Measurements from ENCODE around the gene DCLRE1A.
"Not testable (repeated sequence)": the region's sequence is repeated elsewhere in the genome, so short reads cannot be mapped to it uniquely, and the experiment has no call there.

The DCLRE1A gene

GRCh38 chr10:113825791-113826190 lies 28.1 kb downstream of the DCLRE1A start:
- H3K27ac ChIP-seq (ENCODE audit: low read depth, low read length, severe bottlenecking), result no peak overlapping the region
- no peak overlapping the region for H3K4me3 ChIP-seq (ENCODE audit: extremely low read depth, insufficient read depth, low read length, poor library complexity, severe bottlenecking)
- no peaks in the 10 kb centered on the region for H3K4me1 ChIP-seq (ENCODE audit: control insufficient read depth, insufficient read depth, low read length, poor library complexity, severe bottlenecking)
- no peaks in the 10 kb centered on the region for H3K9me3 ChIP-seq (ENCODE audit: control insufficient read depth, low read length)
- no peaks in the 10 kb centered on the region for H3K36me3 ChIP-seq (ENCODE audit: control insufficient read depth, insufficient read depth, low read length)
- 88 to 100% methylated on average over 1 of the region's 2 CpGs for WGBS, 2 experiments (ENCODE audit: insufficient coverage in 2 of 2)

- Histone ChIP-seq H3K4me1 (ENCODE audit: control insufficient read depth, insufficient read depth, low read length, poor library complexity, severe bottlenecking) (no peaks in the 10 kb centered on the region), H3K27ac (ENCODE audit: low read depth, low read length, severe bottlenecking) (no peak overlapping the region), H3K9me3 (ENCODE audit: control insufficient read depth, low read length) (no peaks in the 10 kb centered on the region), H3K36me3 (ENCODE audit: control insufficient read depth, insufficient read depth, low read length) (no peaks in the 10 kb centered on the region), H3K4me3 (ENCODE audit: extremely low read depth, insufficient read depth, low read length, poor library complexity, severe bottlenecking) (no peak overlapping the region)
- 80 to 94% methylated on average over 3 of the region's 4 CpGs for WGBS, 2 experiments (ENCODE audit: insufficient coverage in 2 of 2)
These were observed 30.5 kb downstream of the DCLRE1A start for GRCh38 chr10:113823389-113823788.

GRCh38 chr10:113822174-113822573 lies 31.7 kb downstream of the DCLRE1A start:
- H3K9me3 ChIP-seq (ENCODE audit: control insufficient read depth, low read length), result no peaks in the 10 kb centered on the region
- 89 to 100% methylated on average over 1 to 5 of the region's 7 CpGs for WGBS, 2 experiments (ENCODE audit: insufficient coverage in 2 of 2)
- no peak overlapping the region for H3K4me3 ChIP-seq (ENCODE audit: extremely low read depth, insufficient read depth, low read length, poor library complexity, severe bottlenecking)
- H3K36me3 ChIP-seq (ENCODE audit: control insufficient read depth, insufficient read depth, low read length), result no peaks in the 10 kb centered on the region
- H3K4me1 ChIP-seq (ENCODE audit: control insufficient read depth, insufficient read depth, low read length, poor library complexity, severe bottlenecking), result no peaks in the 10 kb centered on the region
- H3K27ac ChIP-seq (ENCODE audit: low read depth, low read length, severe bottlenecking), result no peak overlapping the region

- 31 to 66% methylated on average over 2 of the region's 3 CpGs for WGBS, 2 experiments (ENCODE audit: insufficient coverage in 2 of 2)
- H3K4me3 ChIP-seq (ENCODE audit: extremely low read depth, insufficient read depth, low read length, poor library complexity, severe bottlenecking); H3K36me3 ChIP-seq (ENCODE audit: control insufficient read depth, insufficient read depth, low read length); H3K27ac ChIP-seq (ENCODE audit: low read depth, low read length, severe bottlenecking); H3K4me1 ChIP-seq (ENCODE audit: control insufficient read depth, insufficient read depth, low read length, poor library complexity, severe bottlenecking); H3K9me3 ChIP-seq (ENCODE audit: control insufficient read depth, low read length): not testable (repeated sequence)
These were observed 32.6 kb downstream of the DCLRE1A start for GRCh38 chr10:113821306-113821705.

GRCh38 chr10:113820507-113820906 lies 33.4 kb downstream of the DCLRE1A start:
- H3K4me1 ChIP-seq (ENCODE audit: control insufficient read depth, insufficient read depth, low read length, poor library complexity, severe bottlenecking), result no peaks in the 10 kb centered on the region
- H3K4me3 ChIP-seq (ENCODE audit: extremely low read depth, insufficient read depth, low read length, poor library complexity, severe bottlenecking), result no peak overlapping the region
- H3K27ac ChIP-seq (ENCODE audit: low read depth, low read length, severe bottlenecking), result no peak overlapping the region
- 68 to 78% methylated on average over 5 to 6 of the region's 8 CpGs for WGBS, 2 experiments (ENCODE audit: insufficient coverage in 2 of 2)
- H3K36me3 ChIP-seq (ENCODE audit: control insufficient read depth, insufficient read depth, low read length), result no peaks in the 10 kb centered on the region
- H3K9me3 ChIP-seq (ENCODE audit: control insufficient read depth, low read length), result no peaks in the 10 kb centered on the region

- Histone ChIP-seq H3K36me3 (ENCODE audit: control insufficient read depth, insufficient read depth, low read length) (no peaks in the 10 kb centered on the region), H3K4me1 (ENCODE audit: control insufficient read depth, insufficient read depth, low read length, poor library complexity, severe bottlenecking) (no peaks in the 10 kb centered on the region), H3K9me3 (ENCODE audit: control insufficient read depth, low read length) (no peaks in the 10 kb centered on the region), H3K4me3 (ENCODE audit: extremely low read depth, insufficient read depth, low read length, poor library complexity, severe bottlenecking) (no peak overlapping the region), H3K27ac (ENCODE audit: low read depth, low read length, severe bottlenecking) (no peak overlapping the region)
- 100% methylated on average over 1 to 2 of the region's 4 CpGs for WGBS, 2 experiments (ENCODE audit: insufficient coverage in 2 of 2)
These were observed 33.9 kb downstream of the DCLRE1A start for GRCh38 chr10:113819989-113820388.

GRCh38 chr10:113814700-113815099 lies 39.2 kb downstream of the DCLRE1A start:
- H3K27ac ChIP-seq (ENCODE audit: low read depth, low read length, severe bottlenecking); H3K9me3 ChIP-seq (ENCODE audit: control insufficient read depth, low read length); H3K36me3 ChIP-seq (ENCODE audit: control insufficient read depth, insufficient read depth, low read length); H3K4me1 ChIP-seq (ENCODE audit: control insufficient read depth, insufficient read depth, low read length, poor library complexity, severe bottlenecking); H3K4me3 ChIP-seq (ENCODE audit: extremely low read depth, insufficient read depth, low read length, poor library complexity, severe bottlenecking): not testable (repeated sequence)
- 100% methylated on average over 1 of the region's 1 CpG; no CpG with 5 or more reads in 1 of the 2 experiments for WGBS, 2 experiments (ENCODE audit: insufficient coverage in 2 of 2)

GRCh38 chr10:113808168-113808567 lies 45.7 kb downstream of the DCLRE1A start:
- Histone ChIP-seq H3K27ac (ENCODE audit: low read depth, low read length, severe bottlenecking) (no peak overlapping the region), H3K4me1 (ENCODE audit: control insufficient read depth, insufficient read depth, low read length, poor library complexity, severe bottlenecking) (no peaks in the 10 kb centered on the region), H3K36me3 (ENCODE audit: control insufficient read depth, insufficient read depth, low read length) (no peaks in the 10 kb centered on the region), H3K9me3 (ENCODE audit: control insufficient read depth, low read length) (no peaks in the 10 kb centered on the region), H3K4me3 (ENCODE audit: extremely low read depth, insufficient read depth, low read length, poor library complexity, severe bottlenecking) (no peak overlapping the region)
- WGBS, 2 experiments (ENCODE audit: insufficient coverage in 2 of 2), result 82 to 97% methylated on average over 2 to 3 of the region's 3 CpGs

GRCh38 chr10:113806503-113806902 lies 47.4 kb downstream of the DCLRE1A start:
- H3K9me3 ChIP-seq (ENCODE audit: control insufficient read depth, low read length), result no peaks in the 10 kb centered on the region
- H3K36me3 ChIP-seq (ENCODE audit: control insufficient read depth, insufficient read depth, low read length), result no peaks in the 10 kb centered on the region
- no peak overlapping the region for H3K4me3 ChIP-seq (ENCODE audit: extremely low read depth, insufficient read depth, low read length, poor library complexity, severe bottlenecking)
- H3K4me1 ChIP-seq (ENCODE audit: control insufficient read depth, insufficient read depth, low read length, poor library complexity, severe bottlenecking), result no peaks in the 10 kb centered on the region
- WGBS, 2 experiments (ENCODE audit: insufficient coverage in 2 of 2), result 78 to 80% methylated on average over 1 to 3 of the region's 4 CpGs
- H3K27ac ChIP-seq (ENCODE audit: low read depth, low read length, severe bottlenecking), result no peak overlapping the region

GRCh38 chr10:113802997-113803396 lies 50.9 kb downstream of the DCLRE1A start:
- no peak overlapping the region for H3K4me3 ChIP-seq (ENCODE audit: extremely low read depth, insufficient read depth, low read length, poor library complexity, severe bottlenecking)
- no peak overlapping the region for H3K27ac ChIP-seq (ENCODE audit: low read depth, low read length, severe bottlenecking)
- H3K9me3 ChIP-seq (ENCODE audit: control insufficient read depth, low read length), result no peaks in the 10 kb centered on the region
- no peaks in the 10 kb centered on the region for H3K36me3 ChIP-seq (ENCODE audit: control insufficient read depth, insufficient read depth, low read length)
- H3K4me1 ChIP-seq (ENCODE audit: control insufficient read depth, insufficient read depth, low read length, poor library complexity, severe bottlenecking), result no peaks in the 10 kb centered on the region
- WGBS, 2 experiments (ENCODE audit: insufficient coverage in 2 of 2), result 100% methylated on average over 1 to 2 of the region's 4 CpGs

GRCh38 chr10:113801569-113801968 lies 52.3 kb downstream of the DCLRE1A start:
- Histone ChIP-seq H3K4me3 (ENCODE audit: extremely low read depth, insufficient read depth, low read length, poor library complexity, severe bottlenecking) (no peak overlapping the region), H3K4me1 (ENCODE audit: control insufficient read depth, insufficient read depth, low read length, poor library complexity, severe bottlenecking) (no peaks in the 10 kb centered on the region), H3K27ac (ENCODE audit: low read depth, low read length, severe bottlenecking) (no peak overlapping the region), H3K9me3 (ENCODE audit: control insufficient read depth, low read length) (no peaks in the 10 kb centered on the region), H3K36me3 (ENCODE audit: control insufficient read depth, insufficient read depth, low read length) (no peaks in the 10 kb centered on the region)
- 88 to 98% methylated on average over 3 to 5 of the region's 6 CpGs for WGBS, 2 experiments (ENCODE audit: insufficient coverage in 2 of 2)

All from mesodermal cell (in vitro differentiated cells).